Tibial artery (tissue), 4 donors: ENCODE results near the gene GUCY2C.

Experiments
- DNase-seq, 2 donors: peaks; one replicate each; pipeline ENCODE4 v3.0.0-alpha.2; 2019
- H3K27ac ChIP-seq, 2 donors: fragments of 200-600 bp; sonication (generic) in 1 of 2; 1 replicate in 1 of 2; 2 replicates in 1 of 2; pipeline ENCODE4 v1.5.1; 2018 to 2019; ENCODE audit warnings: mild to moderate bottlenecking in 1 of 2
- H3K27me3 ChIP-seq, 2 donors: fragments of 200-600 bp; sonication (generic) in 1 of 2; one replicate each; pipeline versions ENCODE4 v1.5.1 to v1.6.0; 2016 to 2019
- H3K36me3 ChIP-seq, 3 donors: fragments of 200-600 bp; sonication (generic) in 2 of 3; one replicate each; pipeline ENCODE4 v1.5.1; 2016 to 2019; ENCODE audit warnings: mild to moderate bottlenecking in 2 of 3
- H3K4me1 ChIP-seq, 4 donors: fragments of 200-600 bp; sonication (generic) in 2 of 4; 1 replicate in 3 of 4; 2 replicates in 1 of 4; pipeline ENCODE4 v1.5.1; 2016 to 2019
- H3K4me3 ChIP-seq, 2 donors: fragments of 200-600 bp; sonication (generic) in 1 of 2; 1 replicate in 1 of 2; 2 replicates in 1 of 2; pipeline ENCODE4 v1.5.1; 2018 to 2019; ENCODE audit warnings: mild to moderate bottlenecking in 2 of 2
- H3K9me3 ChIP-seq, 3 donors: fragments of 200-600 bp; sonication (generic) in 1 of 3; one replicate each; pipeline ENCODE4 v1.5.1; 2016 to 2019
- CTCF ChIP-seq, 2 experiments: fragments of 200-600 bp in 1 of 2; fragments of 450-650 bp in 1 of 2; IDR thresholded peaks; one replicate each; pipeline ENCODE4 v1.5.1; 2017 to 2019; ENCODE audit warnings: antibody characterized with exemption in 2 of 2, mild to moderate bottlenecking in 1 of 2, moderate library complexity in 1 of 2
- intact Hi-C: fragments of 100-400 bp; cut with DNase I; formaldehyde crosslinking; loops from one replicate; pipeline ENCODE4 v1.15.0; 2023; ENCODE audit warnings: low total_unique reads

The GUCY2C gene

GRCh38 chr12:14601692-14602478 lies 94.5 kb downstream of the GUCY2C start:
- no peaks in the 10 kb centered on the region for H3K4me1 ChIP-seq
- no peak overlapping the region for H3K4me3 ChIP-seq
- DNase-seq: no peak
- no peak for TF ChIP-seq CTCF (IDR thresholded peaks at IDR 0.05)
- H3K27ac ChIP-seq: no peak overlapping the region
- intact Hi-C loops: no loop called here
- no peaks in the 10 kb centered on the region for H3K27me3 ChIP-seq
- H3K9me3 ChIP-seq: peaks cover 0 to 37% (median 12%) of the 10 kb centered on the region in 3 donors
- H3K36me3 ChIP-seq: no peaks in the 10 kb centered on the region

- Histone ChIP-seq H3K36me3 (no peaks in the 10 kb centered on the region), H3K9me3 (peaks cover 0 to 7% (median 6%) of the 10 kb centered on the region in 3 donors), H3K4me3 (no peak overlapping the region), H3K27me3 (no peaks in the 10 kb centered on the region), H3K27ac (no peak overlapping the region), H3K4me1 (no peaks in the 10 kb centered on the region)
- intact Hi-C loops: no loop called here
- TF ChIP-seq CTCF (IDR thresholded peaks at IDR 0.05): no peak
- no peak for DNase-seq
These were observed 98.9 kb downstream of the GUCY2C start for GRCh38 chr12:14597480-14597879.

- Histone ChIP-seq H3K4me1 (no peaks in the 10 kb centered on the region), H3K27ac (no peak overlapping the region), H3K4me3 (no peak overlapping the region), H3K36me3 (no peaks in the 10 kb centered on the region), H3K9me3 (peaks cover 0 to 4% (median 0%) of the 10 kb centered on the region in 3 donors), H3K27me3 (no peaks in the 10 kb centered on the region)
- intact Hi-C loops: no loop called here
- no peak for TF ChIP-seq CTCF (IDR thresholded peaks at IDR 0.05)
- DNase-seq: no peak
These were observed 104.7 kb downstream of the GUCY2C start for GRCh38 chr12:14591719-14592118.

GRCh38 chr12:14589169-14590004 lies 107.0 kb downstream of the GUCY2C start:
- Histone ChIP-seq H3K27me3 (no peaks in the 10 kb centered on the region), H3K27ac (no peak overlapping the region), H3K9me3 (peaks cover 0 to 4% (median 0%) of the 10 kb centered on the region in 3 donors), H3K36me3 (no peaks in the 10 kb centered on the region), H3K4me1 (no peaks in the 10 kb centered on the region), H3K4me3 (no peak overlapping the region)
- no peak for DNase-seq
- intact Hi-C loops: no loop called here
- no peak for TF ChIP-seq CTCF (IDR thresholded peaks at IDR 0.05)

GRCh38 chr12:14588571-14588970 lies 107.8 kb downstream of the GUCY2C start:
- no peaks in the 10 kb centered on the region for H3K27me3 ChIP-seq
- intact Hi-C loops: no loop called here

More at GRCh38 chr12:14588571-14588970, 107.8 kb downstream of the GUCY2C start:
- H3K36me3 ChIP-seq: no peaks in the 10 kb centered on the region
- no peak for DNase-seq
- TF ChIP-seq CTCF (IDR thresholded peaks at IDR 0.05): no peak
- no peak overlapping the region for H3K4me3 ChIP-seq
- no peaks in the 10 kb centered on the region for H3K9me3 ChIP-seq
- H3K27ac ChIP-seq: no peak overlapping the region
- H3K4me1 ChIP-seq: no peaks in the 10 kb centered on the region
